NCI-H2227 (cell line): ENCODE results near the gene SYCE1L.
A peak's percentile ranks its signal among the peaks of the same experiment; 100 is the strongest.
"Not testable (repeated sequence)": the region's sequence is repeated elsewhere in the genome, so short reads cannot be mapped to it uniquely, and the experiment has no call there.

ENCODE experiments used
- DNase-seq: peaks from one replicate; lab custom pipeline; 2025; ENCODE audit not compliant: unreplicated experiment; lab: John Stamatoyannopoulos, UW

SYCE1L gene

GRCh38 chr16:77197747-77198146, 1.5 kb upstream of the SYCE1L start:
- no peak for DNase-seq

- no peak for DNase-seq
Observed at GRCh38 chr16:77206533-77206932, 7.3 kb downstream of the SYCE1L start.

- no peak for DNase-seq
Observed at GRCh38 chr16:77207030-77207429, 7.8 kb downstream of the SYCE1L start.

- DNase-seq: no peak
Observed at GRCh38 chr16:77208382-77208781, 9.2 kb downstream of the SYCE1L start.

- DNase-seq: peak; percentile 90
Observed at GRCh38 chr16:77211880-77212740, 12.9 kb downstream of the SYCE1L start.

GRCh38 chr16:77212741-77213541, 13.7 kb downstream of the SYCE1L start:
- peak; percentile 66 for DNase-seq

GRCh38 chr16:77213542-77214106, 14.4 kb downstream of the SYCE1L start:
- DNase-seq: no peak

GRCh38 chr16:77214411-77215138, 15.4 kb downstream of the SYCE1L start:
- DNase-seq: no peak

GRCh38 chr16:77219437-77219836, 20.2 kb downstream of the SYCE1L start:
- no peak for DNase-seq

- DNase-seq: no peak
Observed at GRCh38 chr16:77220427-77220826, 21.2 kb downstream of the SYCE1L start.

GRCh38 chr16:77221482-77221881, 22.3 kb downstream of the SYCE1L start:
- DNase-seq: no peak

- peak; percentile 2 for DNase-seq
Observed at GRCh38 chr16:77223184-77223583, 24.0 kb downstream of the SYCE1L start.

GRCh38 chr16:77225182-77225581, 26.0 kb downstream of the SYCE1L start:
- no peak for DNase-seq

GRCh38 chr16:77227745-77228144, 28.5 kb downstream of the SYCE1L start:
- no peak for DNase-seq

- no peak for DNase-seq
Observed at GRCh38 chr16:77231047-77231446, 31.8 kb downstream of the SYCE1L start.

GRCh38 chr16:77233799-77234519, 34.8 kb downstream of the SYCE1L start:
- DNase-seq: peak; percentile 31

- DNase-seq: peak; percentile 79
Observed at GRCh38 chr16:77234611-77235010, 35.4 kb downstream of the SYCE1L start.

- DNase-seq: peak; percentile 92
Observed at GRCh38 chr16:77236063-77236511, 36.9 kb downstream of the SYCE1L start.

- no peak for DNase-seq
Observed at GRCh38 chr16:77238593-77238992, 39.4 kb downstream of the SYCE1L start.

- not testable (repeated sequence) for DNase-seq
Observed at GRCh38 chr16:77242471-77242870, 43.3 kb downstream of the SYCE1L start.
